Subcutaneous adipose tissue (tissue), 4 donors: ENCODE data around the gene VAV2. TPM values are rescaled to one million over a fixed set of nuclear protein-coding genes. Genes with fewer than 3 reads are reported as not detected.

ENCODE experiments used
- total RNA-seq, 4 donors: library from RNA; depleted of rRNA; stranded (reverse); fragments of >200 nt; gene quantifications; one replicate each; pipeline ENCODE4 v1.1.0, GENCODE V29; 2016
- TF ChIP-seq, protein P1 (sequence below): fragments of 450-650 bp; IDR thresholded peaks from one replicate; pipeline ENCODE4 v1.5.1; 2016; ENCODE audit warnings: low read depth, mild to moderate bottlenecking, control low read depth, antibody characterized with exemption, moderate library complexity

The VAV2 gene
- total RNA-seq, 4 donors from 2014 or later: 3.6 to 6.8 (median 4.8) TPM

DNA sequence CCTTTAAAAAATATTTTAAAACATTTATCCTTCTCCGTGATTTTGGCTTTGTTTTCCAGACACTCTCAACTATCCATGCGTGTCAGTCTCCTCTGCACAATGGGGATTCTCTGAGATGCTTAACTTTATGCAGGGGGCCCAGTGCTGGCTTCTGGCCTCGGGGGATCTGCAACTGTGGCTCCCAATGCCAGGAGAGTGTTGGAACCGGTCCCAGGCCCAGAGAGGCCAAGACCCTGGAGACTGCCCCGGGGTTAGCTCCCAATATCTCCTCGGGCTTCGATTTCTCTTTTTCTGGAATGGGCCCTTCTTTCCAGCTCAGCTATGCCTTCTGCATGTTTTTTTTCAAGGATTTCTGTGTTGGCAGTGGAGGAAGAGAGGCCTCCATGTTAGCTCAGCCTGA lies 233.9 kb downstream of the VAV2 start:
- TF ChIP-seq, protein P1, sequence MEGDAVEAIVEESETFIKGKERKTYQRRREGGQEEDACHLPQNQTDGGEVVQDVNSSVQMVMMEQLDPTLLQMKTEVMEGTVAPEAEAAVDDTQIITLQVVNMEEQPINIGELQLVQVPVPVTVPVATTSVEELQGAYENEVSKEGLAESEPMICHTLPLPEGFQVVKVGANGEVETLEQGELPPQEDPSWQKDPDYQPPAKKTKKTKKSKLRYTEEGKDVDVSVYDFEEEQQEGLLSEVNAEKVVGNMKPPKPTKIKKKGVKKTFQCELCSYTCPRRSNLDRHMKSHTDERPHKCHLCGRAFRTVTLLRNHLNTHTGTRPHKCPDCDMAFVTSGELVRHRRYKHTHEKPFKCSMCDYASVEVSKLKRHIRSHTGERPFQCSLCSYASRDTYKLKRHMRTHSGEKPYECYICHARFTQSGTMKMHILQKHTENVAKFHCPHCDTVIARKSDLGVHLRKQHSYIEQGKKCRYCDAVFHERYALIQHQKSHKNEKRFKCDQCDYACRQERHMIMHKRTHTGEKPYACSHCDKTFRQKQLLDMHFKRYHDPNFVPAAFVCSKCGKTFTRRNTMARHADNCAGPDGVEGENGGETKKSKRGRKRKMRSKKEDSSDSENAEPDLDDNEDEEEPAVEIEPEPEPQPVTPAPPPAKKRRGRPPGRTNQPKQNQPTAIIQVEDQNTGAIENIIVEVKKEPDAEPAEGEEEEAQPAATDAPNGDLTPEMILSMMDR: no peak

- TF ChIP-seq, protein P1: no peak
Measured at GRCh38 chr9:133754688-133755227, 237.4 kb downstream of the VAV2 start.

DNA sequence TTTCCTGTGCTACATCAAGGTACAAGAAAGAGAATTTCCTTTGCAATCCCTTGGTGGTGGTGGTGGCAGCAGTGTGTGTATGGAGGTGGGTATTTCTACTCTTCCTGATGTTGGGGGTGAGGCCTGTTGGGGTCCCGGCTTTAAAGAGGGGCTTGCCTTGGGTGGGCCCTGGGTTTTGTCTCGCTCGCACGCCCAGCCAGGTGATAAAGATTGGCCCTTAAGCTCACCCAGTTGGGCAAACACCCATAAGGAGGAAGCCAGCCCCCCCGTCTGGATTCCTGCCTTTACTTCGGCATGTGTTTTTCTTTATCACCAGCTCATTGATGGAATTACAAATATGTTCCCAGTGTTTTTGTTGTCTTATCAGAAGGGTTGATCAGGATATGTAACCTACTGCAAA lies 237.9 kb downstream of the VAV2 start:
- TF ChIP-seq, protein P1: no peak

DNA sequence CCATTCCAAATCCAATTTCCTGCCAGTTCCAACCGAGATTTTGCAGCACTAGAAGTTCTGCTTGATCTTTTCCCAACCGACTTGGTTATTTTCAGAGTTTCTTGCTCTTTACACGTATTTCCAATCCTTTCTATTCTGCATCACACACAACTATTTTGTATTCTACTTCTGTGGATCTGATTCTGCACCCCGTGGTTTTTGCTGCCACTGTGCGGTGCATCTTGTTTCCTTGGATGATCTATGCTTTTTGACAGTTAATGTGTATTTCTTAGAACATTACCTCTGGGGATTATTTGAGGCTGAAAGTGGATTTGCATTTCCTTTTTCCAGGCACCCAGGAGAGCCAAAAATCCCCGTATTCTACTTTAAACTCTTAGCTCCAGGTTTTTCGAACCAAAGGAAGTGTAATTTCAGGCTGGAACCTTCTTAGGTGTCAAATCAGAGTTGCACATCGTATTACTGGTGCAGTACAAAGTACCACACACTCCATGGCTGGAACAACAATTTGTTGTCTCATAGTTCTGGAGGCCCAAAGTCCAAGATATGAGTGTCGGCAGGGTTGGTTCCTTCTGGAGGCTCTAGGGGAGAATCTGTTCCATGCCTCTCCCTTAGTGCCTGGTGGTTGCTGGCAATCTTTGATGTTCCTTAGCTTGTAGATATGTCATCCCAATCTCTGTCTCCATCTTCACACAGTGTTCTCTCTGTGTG lies 239.2 kb downstream of the VAV2 start:
- TF ChIP-seq, protein P1: no peak

- TF ChIP-seq, protein P1: no peak
Measured at GRCh38 chr9:133750982-133751649, 241.0 kb downstream of the VAV2 start.

DNA sequence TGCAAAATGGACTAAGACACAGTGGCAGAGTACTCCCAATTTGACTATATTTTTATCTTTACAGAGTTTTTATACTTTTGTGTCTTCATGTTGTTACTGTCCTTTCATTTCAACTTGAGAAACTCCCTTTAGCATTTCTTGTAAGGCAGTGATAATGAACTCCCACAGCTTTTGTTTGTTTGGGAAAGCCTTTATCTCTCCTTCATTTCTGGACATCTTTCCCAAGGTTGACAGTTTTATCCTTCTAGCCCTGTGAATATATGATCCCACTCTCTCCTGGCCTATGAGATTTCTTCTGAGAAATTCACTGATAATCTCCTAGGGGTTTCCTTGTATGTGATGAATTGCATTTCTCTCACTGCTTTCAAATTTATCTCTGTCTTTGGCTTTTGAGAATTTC lies 244.8 kb downstream of the VAV2 start:
- TF ChIP-seq, protein P1: no peak

DNA sequence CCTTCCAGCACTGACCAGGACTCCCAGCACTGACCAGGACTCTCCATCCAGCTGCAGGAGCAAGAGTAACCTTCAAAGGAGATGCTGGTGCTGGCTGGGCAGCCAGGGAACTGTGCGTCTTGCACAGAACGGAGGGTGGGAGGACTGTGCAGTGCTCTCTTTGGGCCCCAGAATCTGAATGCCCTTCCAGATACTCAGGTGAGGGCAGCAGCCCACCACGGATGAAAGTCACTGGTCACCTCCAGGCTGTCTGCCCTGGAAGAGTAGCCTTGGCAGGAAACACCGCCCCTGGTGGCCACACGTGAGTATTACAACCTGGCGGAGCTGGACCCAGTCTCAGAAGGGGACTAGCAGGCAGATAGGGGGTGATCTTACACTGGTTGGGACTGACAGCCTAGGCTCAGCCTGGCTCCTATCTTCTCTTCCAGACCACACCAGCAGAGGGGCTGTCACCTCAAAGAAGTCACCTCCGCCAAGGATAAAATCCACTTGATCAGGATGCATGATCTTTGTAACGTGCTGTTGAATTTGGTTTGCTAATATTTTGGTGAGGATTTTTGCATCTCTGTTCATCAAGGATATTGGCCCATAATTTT lies 249.2 kb downstream of the VAV2 start:
- TF ChIP-seq, protein P1: no peak
